ENCODE data around the gene GALM.
"Not testable (repeated sequence)": the region's sequence is repeated elsewhere in the genome, so short reads cannot be mapped to it uniquely, and the experiment has no call there.

GALM gene

DNA sequence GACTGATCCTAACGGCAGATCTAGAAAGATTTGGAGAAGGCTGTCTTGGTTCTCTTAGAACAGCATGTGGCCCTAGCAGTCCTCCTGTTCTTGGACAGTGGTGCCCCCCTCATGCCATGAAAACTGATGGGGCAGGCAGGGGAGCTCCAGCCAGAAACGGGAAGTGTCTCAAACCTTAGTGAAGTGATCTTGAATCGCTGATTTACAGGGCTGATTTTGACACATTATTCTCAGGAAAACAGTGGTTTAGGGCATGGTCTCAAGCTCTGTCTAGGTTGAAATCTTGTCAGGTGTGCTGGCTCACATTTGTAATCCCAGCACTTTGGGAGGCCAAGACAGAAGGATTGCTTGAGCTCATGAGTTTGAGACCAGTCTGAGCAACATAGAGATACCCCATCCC is 47.4 kb downstream of the GALM start:
- Histone ChIP-seq H3K9ac (ENCODE audit: low read length) (no peak overlapping the region), H4K20me1 (ENCODE audit: low read depth, low read length) (no peaks in the 10 kb centered on the region), H2AFZ (ENCODE audit: low read depth, low read length, severe bottlenecking) (no peak overlapping the region), H3K4me3 (ENCODE audit: insufficient read depth, low read length, poor library complexity, severe bottlenecking) (no peak overlapping the region), H3K9me3 (ENCODE audit: insufficient read depth, low read length) (no peaks in the 10 kb centered on the region), H3K4me2 (ENCODE audit: low read depth, low read length, poor library complexity, severe bottlenecking) (no peak overlapping the region), H3K27me3 (ENCODE audit: low read length) (no peaks in the 10 kb centered on the region), H3F3A (ENCODE audit: insufficient read depth) (no peaks in the 10 kb centered on the region), H3K36me3 (ENCODE audit: low read length) (no peaks in the 10 kb centered on the region), H3K79me2 (ENCODE audit: insufficient read depth, low read length) (no peaks in the 10 kb centered on the region), H3K27ac (ENCODE audit: low read depth, low read length) (no peak overlapping the region), H3K9me2 (replicated peaks; ENCODE audit: insufficient read depth, low read length) (no peaks in the 10 kb centered on the region)
- no peak for TF ChIP-seq EZH2phosphoT487 (conservative IDR thresholded peaks at IDR 0.05; ENCODE audit: low read length)
- TF ChIP-seq, protein P1, sequence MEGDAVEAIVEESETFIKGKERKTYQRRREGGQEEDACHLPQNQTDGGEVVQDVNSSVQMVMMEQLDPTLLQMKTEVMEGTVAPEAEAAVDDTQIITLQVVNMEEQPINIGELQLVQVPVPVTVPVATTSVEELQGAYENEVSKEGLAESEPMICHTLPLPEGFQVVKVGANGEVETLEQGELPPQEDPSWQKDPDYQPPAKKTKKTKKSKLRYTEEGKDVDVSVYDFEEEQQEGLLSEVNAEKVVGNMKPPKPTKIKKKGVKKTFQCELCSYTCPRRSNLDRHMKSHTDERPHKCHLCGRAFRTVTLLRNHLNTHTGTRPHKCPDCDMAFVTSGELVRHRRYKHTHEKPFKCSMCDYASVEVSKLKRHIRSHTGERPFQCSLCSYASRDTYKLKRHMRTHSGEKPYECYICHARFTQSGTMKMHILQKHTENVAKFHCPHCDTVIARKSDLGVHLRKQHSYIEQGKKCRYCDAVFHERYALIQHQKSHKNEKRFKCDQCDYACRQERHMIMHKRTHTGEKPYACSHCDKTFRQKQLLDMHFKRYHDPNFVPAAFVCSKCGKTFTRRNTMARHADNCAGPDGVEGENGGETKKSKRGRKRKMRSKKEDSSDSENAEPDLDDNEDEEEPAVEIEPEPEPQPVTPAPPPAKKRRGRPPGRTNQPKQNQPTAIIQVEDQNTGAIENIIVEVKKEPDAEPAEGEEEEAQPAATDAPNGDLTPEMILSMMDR (IDR thresholded peaks at IDR 0.05; ENCODE audit: insufficient read depth, low read length, poor library complexity, severe bottlenecking): no peak

DNA sequence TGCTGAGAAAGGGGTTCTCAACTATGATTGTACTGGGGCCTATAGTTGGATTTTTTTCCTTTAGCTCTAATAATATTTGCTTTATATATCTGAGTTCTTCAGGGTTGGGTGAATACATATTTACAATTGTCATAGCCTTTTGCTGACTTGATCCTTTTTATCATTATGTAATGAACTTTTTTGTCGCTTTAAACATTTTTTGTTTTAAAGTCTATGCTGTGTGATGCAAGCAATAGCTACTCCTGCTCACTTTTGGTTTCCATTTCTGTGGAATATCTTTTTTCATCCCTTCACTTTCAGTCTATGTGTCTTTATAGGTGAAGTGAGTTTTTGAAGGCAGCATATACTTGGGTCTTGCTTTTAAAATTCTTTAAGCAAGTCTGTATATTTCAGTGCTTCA is 49.0 kb downstream of the GALM start:
- H3F3A ChIP-seq (ENCODE audit: insufficient read depth): not testable (repeated sequence)

DNA sequence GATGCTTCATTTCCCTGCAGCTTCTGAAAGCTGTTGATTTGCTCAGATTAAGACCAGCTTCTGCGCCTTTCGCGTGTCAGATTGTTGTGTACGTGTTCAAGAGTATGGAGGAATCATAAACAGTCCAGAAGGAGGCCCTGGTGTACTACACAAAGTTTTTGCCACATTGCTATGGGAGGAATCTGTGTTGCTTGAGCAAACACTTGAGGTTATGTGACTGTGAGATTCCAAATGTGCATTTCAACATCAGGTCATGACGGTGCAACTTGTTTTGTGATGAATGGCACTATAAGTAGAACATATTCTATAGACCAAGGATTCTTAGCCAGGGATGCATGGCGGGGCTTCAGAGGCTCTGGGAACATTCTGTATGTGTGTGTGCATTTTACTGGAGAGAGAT is 50.3 kb downstream of the GALM start:
- no peak overlapping the region for H3K9ac ChIP-seq (ENCODE audit: low read length)
- no peak overlapping the region for H3K4me2 ChIP-seq (ENCODE audit: low read depth, low read length, poor library complexity, severe bottlenecking)
- H3K9me2 ChIP-seq (replicated peaks; ENCODE audit: insufficient read depth, low read length): no peaks in the 10 kb centered on the region
- H3K27ac ChIP-seq (ENCODE audit: low read depth, low read length): no peak overlapping the region
- H3K27me3 ChIP-seq (ENCODE audit: low read length): no peaks in the 10 kb centered on the region
- H3K36me3 ChIP-seq (ENCODE audit: low read length): no peaks in the 10 kb centered on the region
- TF ChIP-seq, protein P1 (IDR thresholded peaks at IDR 0.05; ENCODE audit: insufficient read depth, low read length, poor library complexity, severe bottlenecking): no peak
- TF ChIP-seq EZH2phosphoT487 (conservative IDR thresholded peaks at IDR 0.05; ENCODE audit: low read length): no peak
- no peaks in the 10 kb centered on the region for H4K20me1 ChIP-seq (ENCODE audit: low read depth, low read length)
- H3F3A ChIP-seq (ENCODE audit: insufficient read depth): no peaks in the 10 kb centered on the region
- H3K79me2 ChIP-seq (ENCODE audit: insufficient read depth, low read length): no peaks in the 10 kb centered on the region
- H3K9me3 ChIP-seq (ENCODE audit: insufficient read depth, low read length): no peaks in the 10 kb centered on the region
- H3K4me3 ChIP-seq (ENCODE audit: insufficient read depth, low read length, poor library complexity, severe bottlenecking): no peak overlapping the region
- no peak overlapping the region for H2AFZ ChIP-seq (ENCODE audit: low read depth, low read length, severe bottlenecking)

More for the DNA sequence above, 49.0 kb downstream of the GALM start:
- not testable (repeated sequence) for H3K4me3 ChIP-seq (ENCODE audit: insufficient read depth, low read length, poor library complexity, severe bottlenecking); H3K9me3 ChIP-seq (ENCODE audit: insufficient read depth, low read length); H3K36me3 ChIP-seq (ENCODE audit: low read length); H3K9ac ChIP-seq (ENCODE audit: low read length); H3K79me2 ChIP-seq (ENCODE audit: insufficient read depth, low read length); H2AFZ ChIP-seq (ENCODE audit: low read depth, low read length, severe bottlenecking); H3K4me2 ChIP-seq (ENCODE audit: low read depth, low read length, poor library complexity, severe bottlenecking); H4K20me1 ChIP-seq (ENCODE audit: low read depth, low read length); H3K9me2 ChIP-seq (replicated peaks; ENCODE audit: insufficient read depth, low read length); H3K27ac ChIP-seq (ENCODE audit: low read depth, low read length); H3K27me3 ChIP-seq (ENCODE audit: low read length)

DNA sequence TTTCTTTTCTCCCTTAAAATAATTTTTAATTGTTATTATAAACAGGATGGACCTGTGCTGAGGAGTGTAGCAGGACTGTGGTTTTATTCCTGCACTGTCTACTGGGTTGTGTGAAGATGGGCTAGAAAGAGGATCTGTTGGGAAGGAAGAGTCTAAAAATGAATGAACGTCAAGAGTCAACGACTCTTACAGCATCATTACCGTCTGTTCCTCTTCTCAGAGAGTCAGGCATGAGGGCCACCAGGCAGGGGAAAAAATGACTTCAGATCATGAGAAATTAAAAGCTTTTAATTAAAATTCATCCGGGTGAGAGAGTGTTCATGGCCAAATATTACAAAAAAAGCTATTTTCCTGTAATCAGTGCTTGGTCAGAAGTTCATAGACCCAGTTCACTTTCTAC is 52.7 kb downstream of the GALM start:
- no peaks in the 10 kb centered on the region for H3F3A ChIP-seq (ENCODE audit: insufficient read depth)
- no peaks in the 10 kb centered on the region for H3K27me3 ChIP-seq (ENCODE audit: low read length)
- no peak overlapping the region for H3K27ac ChIP-seq (ENCODE audit: low read depth, low read length)
- no peak overlapping the region for H2AFZ ChIP-seq (ENCODE audit: low read depth, low read length, severe bottlenecking)
- H3K4me2 ChIP-seq (ENCODE audit: low read depth, low read length, poor library complexity, severe bottlenecking): no peak overlapping the region
- no peak overlapping the region for H3K4me3 ChIP-seq (ENCODE audit: insufficient read depth, low read length, poor library complexity, severe bottlenecking)
- H3K9me3 ChIP-seq (ENCODE audit: insufficient read depth, low read length): no peaks in the 10 kb centered on the region
- H3K79me2 ChIP-seq (ENCODE audit: insufficient read depth, low read length): no peaks in the 10 kb centered on the region
- no peaks in the 10 kb centered on the region for H3K36me3 ChIP-seq (ENCODE audit: low read length)
- no peaks in the 10 kb centered on the region for H3K9me2 ChIP-seq (replicated peaks; ENCODE audit: insufficient read depth, low read length)
- no peak overlapping the region for H3K9ac ChIP-seq (ENCODE audit: low read length)
- no peaks in the 10 kb centered on the region for H4K20me1 ChIP-seq (ENCODE audit: low read depth, low read length)
- TF ChIP-seq, protein P1 (IDR thresholded peaks at IDR 0.05; ENCODE audit: insufficient read depth, low read length, poor library complexity, severe bottlenecking): no peak
- TF ChIP-seq EZH2phosphoT487 (conservative IDR thresholded peaks at IDR 0.05; ENCODE audit: low read length): no peak

Measured in SU-DHL-6 (cell line).